ENCODE results near the gene SPATA31D4.
"Not testable (repeated sequence)": the region's sequence is repeated elsewhere in the genome, so short reads cannot be mapped to it uniquely, and the experiment has no call there.

SPATA31D4 gene

DNA sequence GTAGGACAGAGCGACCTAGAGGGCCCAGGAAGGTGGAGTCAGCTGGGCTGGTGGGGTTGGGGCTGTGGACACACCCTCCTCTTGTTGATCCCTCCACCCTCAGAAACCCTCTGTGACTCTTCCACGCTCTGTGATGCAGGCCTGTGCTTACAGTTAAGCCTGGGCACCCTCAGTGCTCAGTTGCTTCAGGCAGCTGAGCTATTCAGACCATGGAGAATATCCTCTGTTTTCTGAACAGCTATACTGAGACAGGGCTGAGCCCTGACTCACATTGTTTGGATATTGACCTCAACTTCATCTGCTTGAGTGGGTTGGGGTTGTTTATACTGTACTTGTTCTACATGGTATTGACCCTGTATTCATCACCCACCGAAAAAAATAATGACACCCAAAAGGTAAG is at the start of gene SPATA31D4:
Gene SPATA31D4 (plus strand): TSS at position 124 of the 400 bp plus-strand sequence. CDS start 86 bp downstream, at position 210.
- DNase-seq (ENCODE audit: low read depth, low spot score): not testable (repeated sequence)

DNA sequence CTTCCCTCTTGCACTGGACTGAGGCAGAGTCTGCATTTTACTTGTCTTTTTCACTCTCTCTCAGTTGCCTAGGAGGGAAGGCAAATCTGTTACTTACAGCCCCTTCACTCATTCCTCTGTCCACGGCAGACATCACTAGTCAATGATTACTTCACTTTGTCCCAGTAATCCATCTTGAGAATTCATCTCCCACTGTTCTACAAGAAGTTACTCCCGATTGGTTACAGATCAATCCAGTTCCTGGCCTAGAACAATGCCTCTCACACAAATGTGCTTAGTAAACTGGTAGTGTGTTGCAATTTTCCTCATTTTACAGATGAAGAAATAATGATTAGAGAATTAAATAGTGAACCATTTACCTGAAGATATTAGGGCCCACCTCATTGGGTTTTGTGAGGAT is 49.7 kb upstream of the SPATA31D4 start:
- DNase-seq (ENCODE audit: low read depth, low spot score): no peak

DNA sequence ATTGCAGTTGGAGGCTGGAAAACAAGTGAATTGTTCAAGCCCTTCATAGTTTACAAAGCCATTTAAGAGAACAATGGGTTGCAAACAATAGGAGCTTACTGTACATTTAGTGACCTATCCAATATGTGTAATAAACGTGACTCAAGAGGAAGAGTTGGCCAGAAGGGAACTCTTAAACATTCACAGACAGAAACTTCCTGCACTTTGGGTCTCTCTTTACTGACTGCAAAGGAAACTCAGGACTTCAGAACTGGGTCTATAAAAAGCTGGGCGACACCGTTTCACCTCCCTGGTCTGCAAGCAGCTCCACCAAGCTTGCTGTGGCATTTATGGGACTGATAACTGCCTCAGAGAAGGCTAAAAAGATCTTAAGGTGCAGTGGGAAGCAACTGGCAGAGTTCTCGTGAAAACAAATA is 48.7 kb upstream of the SPATA31D4 start:
- DNase-seq (ENCODE audit: low read depth, low spot score): no peak

DNA sequence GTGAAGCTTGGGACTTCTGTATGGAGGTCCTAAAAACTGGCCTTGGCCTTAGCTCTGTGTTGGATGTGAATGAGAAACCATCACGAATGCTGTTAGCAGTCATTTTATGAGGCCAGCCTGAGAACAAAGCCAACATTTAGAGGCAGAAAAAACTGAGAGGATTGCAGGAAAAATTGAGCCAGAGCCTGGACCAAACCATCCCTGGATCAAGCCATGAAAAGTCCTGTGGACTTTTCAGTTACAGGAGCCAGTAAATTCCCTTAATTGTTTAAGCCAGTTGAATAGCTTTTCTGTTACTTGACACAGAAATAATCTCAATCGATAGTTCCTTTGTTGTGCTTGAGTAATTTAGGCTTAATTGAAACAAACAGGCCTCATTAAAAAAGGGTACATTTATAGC is 42.6 kb upstream of the SPATA31D4 start:
- DNase-seq (ENCODE audit: low read depth, low spot score): no peak

DNA sequence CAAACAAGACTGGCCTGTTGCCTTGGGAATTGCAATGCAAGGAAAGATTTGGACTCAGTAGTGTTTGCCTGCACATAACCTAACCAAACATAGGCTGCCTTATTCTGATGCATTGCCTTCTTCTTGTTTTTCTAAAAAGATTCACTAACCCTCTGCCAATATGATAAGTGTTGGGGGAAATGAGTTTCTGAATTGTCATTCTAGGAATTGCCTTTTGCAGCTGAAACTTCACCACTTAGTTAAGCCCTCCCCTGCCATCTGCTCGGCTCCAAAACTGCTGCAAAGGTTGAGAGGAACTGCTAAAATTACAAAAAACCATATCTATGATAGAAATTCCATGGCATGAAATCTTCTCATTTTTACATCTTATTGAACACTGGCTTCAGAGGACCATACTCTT is 41.6 kb upstream of the SPATA31D4 start:
- DNase-seq (ENCODE audit: low read depth, low spot score): no peak

DNA sequence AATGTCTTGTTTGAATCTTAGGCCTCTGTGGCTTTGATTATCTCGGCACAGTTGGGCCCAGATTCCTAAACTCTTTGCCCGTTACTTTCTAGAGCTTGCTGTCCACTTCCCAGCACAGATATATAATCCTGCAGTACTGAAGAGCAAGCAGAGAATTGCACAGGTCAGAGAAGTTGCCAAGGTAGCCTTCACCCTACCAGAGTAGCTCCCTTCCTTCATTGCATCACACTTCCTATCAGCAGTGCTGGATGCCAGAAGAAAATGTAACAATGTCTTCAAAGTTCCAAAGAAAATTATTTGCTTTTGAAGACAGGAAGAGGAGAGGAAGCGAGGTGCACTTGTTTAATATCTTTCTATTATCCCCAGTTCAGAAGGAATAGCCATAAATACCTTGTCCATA is 38.1 kb upstream of the SPATA31D4 start:
- no peak for DNase-seq (ENCODE audit: low read depth, low spot score)

DNA sequence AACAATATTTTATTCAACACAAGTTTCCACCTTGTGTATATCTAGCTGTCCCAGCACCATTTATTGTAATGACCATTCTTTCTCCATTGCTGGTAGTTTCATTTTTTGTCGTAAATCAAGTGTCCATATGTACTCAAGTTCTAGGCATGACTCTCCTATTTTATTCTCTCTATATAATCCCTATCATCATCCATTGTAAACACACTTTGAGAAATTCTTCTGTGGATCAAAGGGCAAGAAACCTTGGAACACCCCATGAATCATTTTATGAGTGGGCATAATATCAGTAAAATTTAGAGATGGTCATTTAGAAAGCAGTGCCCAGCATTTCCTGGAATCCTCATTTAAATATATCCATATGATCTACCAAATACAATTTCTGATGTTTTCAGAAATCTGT is 35.8 kb upstream of the SPATA31D4 start:
- DNase-seq (ENCODE audit: low read depth, low spot score): no peak

DNA sequence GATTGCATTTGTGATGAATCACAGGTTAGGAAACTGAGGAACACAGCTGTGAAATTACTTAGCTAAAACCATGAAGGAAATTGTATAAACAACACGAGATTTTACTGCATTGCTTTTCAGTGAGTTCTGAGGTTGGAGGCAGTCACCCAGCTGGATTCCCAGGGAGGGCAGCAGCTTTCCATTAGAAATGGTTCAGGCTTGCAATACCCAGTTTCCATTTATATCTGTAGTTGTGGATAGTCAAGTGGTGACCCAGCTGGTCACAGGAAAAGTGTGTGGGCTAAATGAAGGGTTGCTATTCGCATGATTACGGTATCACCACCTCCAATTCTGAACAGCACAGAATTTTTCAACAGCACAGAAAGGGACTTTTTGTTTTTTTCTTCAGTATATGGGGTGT is 34.3 kb upstream of the SPATA31D4 start:
- no peak for DNase-seq (ENCODE audit: low read depth, low spot score)

DNA sequence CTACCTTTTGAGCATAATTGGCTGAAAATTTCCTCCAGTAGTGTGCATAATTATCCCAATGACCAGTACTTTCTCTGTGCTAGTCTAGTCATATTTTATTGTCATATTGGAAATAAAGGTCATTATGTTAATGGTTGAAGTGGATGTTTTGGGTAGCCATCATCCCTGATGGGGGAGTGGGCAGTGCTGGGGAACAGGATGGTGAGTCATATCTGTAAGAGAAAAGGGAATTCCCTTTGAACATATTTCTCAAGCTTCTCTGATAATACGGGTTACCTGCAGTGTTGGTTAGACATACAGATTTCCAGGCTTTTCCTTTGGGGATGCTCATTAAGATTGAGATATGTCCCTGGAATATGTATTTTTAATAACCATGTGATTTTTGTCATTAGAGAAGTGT is 33.3 kb upstream of the SPATA31D4 start:
- DNase-seq (ENCODE audit: low read depth, low spot score): no peak

DNA sequence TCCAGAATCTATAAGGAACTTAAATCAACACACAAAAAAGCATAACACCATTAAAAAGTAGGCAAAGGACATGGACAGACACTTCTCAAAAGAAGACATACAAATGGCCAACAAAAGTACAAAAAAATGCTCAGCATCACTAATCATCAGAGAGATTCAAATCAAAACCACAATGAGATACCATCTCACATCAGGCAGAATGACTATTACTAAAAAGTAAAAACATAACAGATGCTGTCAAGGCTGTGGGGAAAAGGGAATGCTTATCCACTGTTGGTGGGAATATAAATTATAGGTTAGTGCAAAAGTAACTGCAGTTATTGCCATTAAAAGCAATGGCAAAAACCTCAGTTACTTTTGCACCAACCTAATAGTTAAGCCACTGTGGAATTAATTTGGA is 32.2 kb upstream of the SPATA31D4 start:
- no peak for DNase-seq (ENCODE audit: low read depth, low spot score)

DNA sequence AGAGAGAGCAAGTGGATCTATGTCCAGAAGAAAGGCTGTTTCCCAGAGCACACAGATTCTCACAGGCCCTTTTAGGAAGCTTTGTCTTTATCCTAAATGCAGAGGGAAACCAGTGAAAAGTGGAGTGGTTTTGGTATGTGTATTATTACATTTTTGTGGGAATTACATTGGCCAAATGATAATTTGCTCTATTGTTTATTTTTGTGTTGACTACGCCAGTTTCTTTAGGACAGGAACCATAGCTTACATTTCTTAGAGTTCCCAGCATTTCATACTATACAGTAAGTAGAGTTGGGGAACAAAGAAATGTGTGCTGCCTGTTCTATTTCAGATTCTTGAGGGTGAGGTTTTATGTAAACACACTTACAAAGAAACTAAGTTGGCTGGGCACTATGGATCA is 29.4 kb upstream of the SPATA31D4 start:
- DNase-seq (ENCODE audit: low read depth, low spot score): no peak

DNA sequence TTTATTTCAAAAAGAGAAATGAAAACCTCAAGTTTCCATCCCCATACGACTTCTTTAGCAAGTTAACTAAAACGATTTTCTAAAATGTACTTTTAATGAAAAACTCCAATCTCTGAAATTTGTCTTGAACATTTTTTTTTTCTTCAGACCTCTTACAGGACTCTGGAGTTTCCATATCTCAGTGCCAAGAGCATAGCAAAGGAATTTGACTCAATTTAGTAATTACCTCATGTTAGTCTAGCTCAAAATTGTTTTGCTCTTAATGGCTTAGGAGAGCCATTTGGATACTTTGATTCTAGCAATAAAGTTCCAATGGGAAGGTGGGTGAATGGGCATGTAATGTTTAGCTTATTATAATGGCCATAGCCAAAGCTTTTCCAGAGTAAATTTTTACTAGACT is 26.0 kb upstream of the SPATA31D4 start:
- no peak for DNase-seq (ENCODE audit: low read depth, low spot score)

DNA sequence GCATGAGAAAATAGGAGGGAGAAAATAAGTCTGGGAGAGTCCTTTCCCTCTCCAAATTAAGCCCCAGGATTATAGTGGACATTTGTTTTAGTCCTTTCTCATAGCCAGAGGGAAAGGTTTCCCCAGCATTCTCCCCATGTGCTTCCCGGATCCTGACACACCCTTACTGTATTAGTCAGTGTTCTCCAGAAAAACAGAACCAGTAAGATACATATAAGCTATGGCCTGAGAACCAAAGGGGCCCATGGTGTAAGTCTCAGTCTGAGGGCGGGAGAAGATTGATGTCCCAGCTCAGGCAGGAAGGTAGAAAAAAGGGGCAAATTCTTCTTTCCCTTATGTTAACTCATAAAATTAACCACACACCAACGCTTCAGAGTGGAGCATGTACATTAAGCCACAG is 25.6 kb upstream of the SPATA31D4 start:
- no peak for DNase-seq (ENCODE audit: low read depth, low spot score)

DNA sequence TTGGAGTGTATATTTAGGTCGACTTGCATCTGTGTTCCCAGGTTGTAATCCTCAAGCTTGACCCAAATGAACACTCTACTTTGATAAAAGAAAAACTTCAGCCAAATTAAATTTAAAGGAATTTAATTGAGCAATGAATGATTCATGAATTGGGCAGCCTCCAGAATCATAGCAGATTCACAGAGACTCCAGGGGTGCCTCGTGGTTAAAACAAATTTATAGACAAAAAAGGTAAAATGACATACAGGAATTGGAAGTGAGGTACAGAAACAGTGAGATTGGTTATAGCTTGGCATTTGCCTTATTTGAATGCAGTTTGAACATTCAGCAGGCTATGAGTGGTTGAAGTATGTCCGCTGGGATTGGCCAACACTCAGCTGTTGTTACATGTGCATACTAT is 21.6 kb upstream of the SPATA31D4 start:
- no peak for DNase-seq (ENCODE audit: low read depth, low spot score)

DNA sequence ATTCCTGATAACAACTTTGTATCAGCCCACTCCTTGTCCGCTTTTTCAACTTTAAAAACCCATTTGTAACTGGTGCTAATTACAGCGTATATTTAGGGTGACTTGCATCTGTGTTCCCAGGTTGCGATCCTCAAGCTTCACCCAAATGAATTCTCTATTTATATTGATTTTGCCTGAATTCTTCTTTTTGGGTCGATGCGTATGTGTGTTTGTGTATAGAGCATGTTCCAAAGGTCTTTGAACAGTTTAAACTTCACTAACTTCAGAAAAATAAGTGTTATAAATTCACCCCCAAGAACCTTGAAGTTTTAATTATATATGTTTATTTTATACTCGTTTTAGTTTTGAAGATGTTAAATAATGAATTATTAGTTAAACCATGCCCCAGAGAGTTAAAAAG is 16.1 kb upstream of the SPATA31D4 start:
- DNase-seq (ENCODE audit: low read depth, low spot score): no peak

DNA sequence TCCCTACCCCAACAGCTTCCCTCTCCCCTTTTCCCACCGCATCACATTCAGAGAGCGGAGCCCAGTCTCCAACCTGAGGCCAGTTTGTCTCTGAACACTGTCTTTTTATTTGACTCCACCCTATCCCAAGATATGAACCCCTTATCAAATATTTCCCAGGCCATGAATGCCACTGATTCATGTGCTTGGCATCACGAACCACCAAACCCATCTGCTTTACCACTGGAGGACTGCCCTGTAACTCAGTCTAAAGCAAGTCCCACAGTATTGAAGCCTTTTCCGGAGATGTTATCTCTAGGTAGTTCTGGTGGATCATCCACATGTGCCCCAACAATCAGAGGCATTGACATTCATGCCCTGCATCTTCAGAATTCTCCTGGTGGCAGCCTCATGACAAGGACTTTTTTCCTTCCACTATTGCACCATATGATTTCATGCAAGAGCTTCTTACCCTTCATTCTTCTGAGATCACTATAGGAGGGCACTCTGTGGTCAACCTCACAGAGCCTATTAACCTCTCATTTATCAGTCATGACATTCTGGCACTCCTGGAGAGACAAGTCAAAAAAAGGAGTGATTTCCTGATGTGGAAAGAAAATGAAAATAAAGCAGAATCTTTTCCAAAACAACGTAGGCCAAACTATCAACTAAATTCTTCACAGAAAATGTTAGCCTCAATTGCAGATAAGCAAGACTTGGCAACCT is 12.3 kb upstream of the SPATA31D4 start:
- DNase-seq (ENCODE audit: low read depth, low spot score): no peak

DNA sequence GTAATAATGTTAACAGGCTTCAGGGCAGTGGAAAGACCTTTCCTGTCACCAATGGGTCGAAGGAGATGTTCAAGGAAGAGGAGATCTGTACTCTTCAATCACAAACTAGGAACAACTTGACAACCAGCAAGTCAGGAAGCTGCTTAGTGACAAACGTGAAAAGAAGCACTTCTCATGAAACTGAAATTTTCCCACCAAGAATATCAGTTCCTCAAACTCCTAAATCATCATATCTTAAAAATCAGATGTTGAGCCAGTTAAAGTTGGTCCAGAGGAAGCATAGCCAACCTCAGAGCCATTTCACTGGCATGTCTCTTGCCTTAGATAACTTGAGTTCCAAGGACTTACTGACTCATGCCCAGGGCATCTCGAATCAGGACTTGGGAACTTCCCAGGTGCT is 9.7 kb upstream of the SPATA31D4 start:
- DNase-seq (ENCODE audit: low read depth, low spot score): not testable (repeated sequence)

DNA sequence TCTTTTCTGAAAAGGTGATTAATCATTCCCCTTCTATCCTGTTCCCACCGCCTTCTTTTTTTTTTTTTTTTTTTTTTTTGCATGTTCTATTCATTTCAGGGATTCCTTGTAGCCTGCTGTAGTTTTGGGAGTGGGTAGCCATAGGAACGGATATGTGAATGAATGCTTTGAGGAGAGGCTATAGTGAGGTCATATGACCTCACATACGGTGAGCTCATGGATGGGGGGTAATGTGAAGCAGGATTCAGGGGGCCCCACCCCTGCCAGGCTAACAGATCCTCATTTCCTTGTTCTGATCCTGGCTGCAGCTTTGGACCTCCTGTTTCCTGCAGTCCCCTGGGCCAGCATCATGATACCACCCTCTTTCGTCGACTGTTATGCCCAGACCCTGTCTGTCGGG is 1.9 kb downstream of the SPATA31D4 start:
- DNase-seq (ENCODE audit: low read depth, low spot score): not testable (repeated sequence)

DNA sequence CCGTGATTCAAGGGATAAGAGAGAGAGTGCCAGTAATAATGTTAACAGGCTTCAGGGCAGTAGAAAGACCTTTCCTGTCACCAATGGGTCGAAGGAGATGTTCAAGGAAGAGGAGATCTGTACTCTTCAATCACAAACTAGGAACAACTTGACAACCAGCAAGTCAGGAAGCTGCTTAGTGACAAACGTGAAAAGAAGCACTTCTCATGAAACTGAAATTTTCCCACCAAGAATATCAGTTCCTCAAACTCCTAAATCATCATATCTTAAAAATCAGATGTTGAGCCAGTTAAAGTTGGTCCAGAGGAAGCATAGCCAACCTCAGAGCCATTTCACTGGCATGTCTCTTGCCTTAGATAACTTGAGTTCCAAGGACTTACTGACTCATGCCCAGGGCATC is 5.3 kb downstream of the SPATA31D4 start:
- DNase-seq (ENCODE audit: low read depth, low spot score): not testable (repeated sequence)

DNA sequence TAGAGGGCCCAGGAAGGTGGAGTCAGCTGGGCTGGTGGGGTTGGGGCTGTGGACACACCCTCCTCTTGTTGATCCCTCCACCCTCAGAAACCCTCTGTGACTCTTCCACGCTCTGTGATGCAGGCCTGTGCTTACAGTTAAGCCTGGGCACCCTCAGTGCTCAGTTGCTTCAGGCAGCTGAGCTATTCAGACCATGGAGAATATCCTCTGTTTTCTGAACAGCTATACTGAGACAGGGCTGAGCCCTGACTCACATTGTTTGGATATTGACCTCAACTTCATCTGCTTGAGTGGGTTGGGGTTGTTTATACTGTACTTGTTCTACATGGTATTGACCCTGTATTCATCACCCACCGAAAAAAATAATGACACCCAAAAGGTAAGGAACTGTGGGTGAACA is 15.2 kb downstream of the SPATA31D4 start, which contains the start of gene SPATA31D3:
Gene SPATA31D3 (plus strand): TSS at position 108 of the 400 bp plus-strand sequence. CDS start 86 bp downstream, at position 194.
- not testable (repeated sequence) for DNase-seq (ENCODE audit: low read depth, low spot score)

DNA sequence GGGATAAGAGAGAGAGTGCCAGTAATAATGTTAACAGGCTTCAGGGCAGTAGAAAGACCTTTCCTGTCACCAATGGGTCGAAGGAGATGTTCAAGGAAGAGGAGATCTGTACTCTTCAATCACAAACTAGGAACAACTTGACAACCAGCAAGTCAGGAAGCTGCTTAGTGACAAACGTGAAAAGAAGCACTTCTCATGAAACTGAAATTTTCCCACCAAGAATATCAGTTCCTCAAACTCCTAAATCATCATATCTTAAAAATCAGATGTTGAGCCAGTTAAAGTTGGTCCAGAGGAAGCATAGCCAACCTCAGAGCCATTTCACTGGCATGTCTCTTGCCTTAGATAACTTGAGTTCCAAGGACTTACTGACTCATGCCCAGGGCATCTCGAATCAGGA is 20.4 kb downstream of the SPATA31D4 start:
- DNase-seq (ENCODE audit: low read depth, low spot score): not testable (repeated sequence)

DNA sequence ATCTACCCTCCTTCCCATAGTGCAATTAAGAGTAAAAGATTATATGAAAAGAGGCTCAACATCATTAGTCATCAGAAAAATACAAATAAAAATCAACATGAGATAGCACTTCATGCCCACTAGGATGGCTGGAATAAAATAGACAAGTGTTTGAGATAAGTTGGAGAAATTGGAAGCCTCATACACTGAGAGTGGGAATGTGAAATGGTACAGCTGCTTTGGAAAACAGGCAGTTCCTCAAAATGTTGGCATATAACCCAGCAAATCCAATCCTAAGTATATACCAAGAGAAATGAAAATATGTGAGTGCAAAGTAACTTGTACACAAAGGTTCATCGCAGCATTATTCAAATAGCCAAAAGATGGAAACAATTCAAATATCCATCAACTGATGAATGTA is 24.9 kb downstream of the SPATA31D4 start:
- no peak for DNase-seq (ENCODE audit: low read depth, low spot score)

DNA sequence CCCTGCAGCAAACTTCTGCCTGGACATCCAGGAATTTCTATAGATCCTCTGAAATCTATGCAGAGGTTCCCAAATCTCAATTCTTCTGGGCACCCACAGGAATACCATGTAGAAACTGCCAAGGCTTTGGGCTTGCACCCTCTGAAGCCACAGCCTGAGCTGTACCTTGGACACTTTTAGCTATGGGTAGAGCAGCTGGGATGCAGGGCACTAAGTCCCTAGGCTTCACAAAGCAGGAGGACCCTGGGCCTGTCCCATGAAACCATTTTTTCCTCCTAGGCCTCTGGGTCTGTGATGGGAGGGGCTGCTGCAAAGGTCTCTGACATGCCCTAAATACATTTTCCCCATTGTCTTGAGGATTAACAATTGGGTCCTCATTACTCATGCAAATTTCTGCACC is 27.4 kb downstream of the SPATA31D4 start:
- DNase-seq (ENCODE audit: low read depth, low spot score): no peak
